Stimulated activated naive CD8-positive, alpha-beta T cell treated with anti-CD3 and anti-CD28 coated beads, Interleukin-15, amount 100 ng/mL, for 72 hours (primary cell): ENCODE data around the gene OR2L2.
"Not testable (repeated sequence)": the region's sequence is repeated elsewhere in the genome, so short reads cannot be mapped to it uniquely, and the experiment has no call there.

Source experiments
- ATAC-seq: fragments of 150-1000 bp; cut with Tn5 transposase; 2 replicates; pipeline ENCODE4 v1.10.0; 2021; ENCODE audit warnings: mild to moderate bottlenecking, moderate library complexity
- DNase-seq, 2 donors: peaks; one replicate each; pipeline ENCODE4 v3.0.0; 2021 to 2022
- H3K27ac Mint-ChIP-seq, 2 donors: one replicate each; pipeline ENCODE4 v1.8.0; 2022; ENCODE audit warnings: mild to moderate bottlenecking in 2 of 2, mixed read lengths in 2 of 2, moderate library complexity in 2 of 2
- H3K27me3 Mint-ChIP-seq: one replicate; pipeline ENCODE4 v1.8.0; 2022; ENCODE audit warnings: mixed read lengths
- H3K4me1 Mint-ChIP-seq: one replicate; pipeline ENCODE4 v1.8.0; 2022; ENCODE audit warnings: mild to moderate bottlenecking, mixed read lengths
- H3K4me3 Mint-ChIP-seq, 2 donors: one replicate each; pipeline ENCODE4 v1.8.0; 2022; ENCODE audit warnings: mild to moderate bottlenecking in 2 of 2, mixed read lengths in 2 of 2, moderate library complexity in 1 of 2
- H3K9me3 Mint-ChIP-seq, 2 donors: one replicate each; pipeline ENCODE4 v1.8.0; 2022; ENCODE audit warnings: mixed read lengths in 2 of 2

The OR2L2 gene, protein sequence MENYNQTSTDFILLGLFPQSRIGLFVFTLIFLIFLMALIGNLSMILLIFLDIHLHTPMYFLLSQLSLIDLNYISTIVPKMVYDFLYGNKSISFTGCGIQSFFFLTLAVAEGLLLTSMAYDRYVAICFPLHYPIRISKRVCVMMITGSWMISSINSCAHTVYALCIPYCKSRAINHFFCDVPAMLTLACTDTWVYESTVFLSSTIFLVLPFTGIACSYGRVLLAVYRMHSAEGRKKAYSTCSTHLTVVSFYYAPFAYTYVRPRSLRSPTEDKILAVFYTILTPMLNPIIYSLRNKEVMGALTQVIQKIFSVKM

DNA sequence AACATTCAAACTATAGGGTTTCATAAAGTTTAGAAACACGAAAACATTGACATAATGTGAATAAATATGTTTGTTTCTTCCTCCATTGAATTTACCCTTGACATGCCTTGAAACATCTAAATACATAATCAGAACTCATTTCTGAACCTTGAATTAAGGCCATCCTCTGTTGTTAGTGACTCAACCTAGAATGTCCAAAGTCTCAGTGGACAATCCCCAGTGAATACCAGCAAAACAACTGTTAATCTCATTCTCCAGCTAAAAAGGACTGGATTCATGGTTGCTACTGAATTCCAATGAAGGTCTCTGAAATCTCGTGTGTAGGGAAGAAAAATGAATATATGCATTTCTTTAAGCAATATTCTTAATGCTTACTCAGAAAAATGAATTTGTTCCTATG lies at the start of gene OR2L2:
Gene OR2L2, plus strand, starts transcription at position 301 of the 400 bp plus-strand sequence. CDS start 8,198 bp downstream, outside the sequence.
- peaks cover 23 to 24% of the 10 kb centered on the region in 2 donors for H3K9me3 Mint-ChIP-seq
- no peak for ATAC-seq
- no peaks in the 10 kb centered on the region for H3K27me3 Mint-ChIP-seq
- H3K4me3 Mint-ChIP-seq: no peak within 1 kb of the TSS
- H3K4me1 Mint-ChIP-seq: no peaks in the 10 kb centered on the region
- no peak for DNase-seq
- no peak within 1 kb of the TSS for H3K27ac Mint-ChIP-seq

GRCh38 chr1:247992986-247993385 lies 36.9 kb upstream of the OR2L2 start:
- no peaks in the 10 kb centered on the region for H3K27me3 Mint-ChIP-seq
- DNase-seq (no peak), ATAC-seq (no peak)
- no peak overlapping the region for H3K4me3 Mint-ChIP-seq
- H3K9me3 Mint-ChIP-seq: peaks cover 0 to 4% of the 10 kb centered on the region in 2 donors
- no peak overlapping the region for H3K27ac Mint-ChIP-seq
- no peaks in the 10 kb centered on the region for H3K4me1 Mint-ChIP-seq

DNA sequence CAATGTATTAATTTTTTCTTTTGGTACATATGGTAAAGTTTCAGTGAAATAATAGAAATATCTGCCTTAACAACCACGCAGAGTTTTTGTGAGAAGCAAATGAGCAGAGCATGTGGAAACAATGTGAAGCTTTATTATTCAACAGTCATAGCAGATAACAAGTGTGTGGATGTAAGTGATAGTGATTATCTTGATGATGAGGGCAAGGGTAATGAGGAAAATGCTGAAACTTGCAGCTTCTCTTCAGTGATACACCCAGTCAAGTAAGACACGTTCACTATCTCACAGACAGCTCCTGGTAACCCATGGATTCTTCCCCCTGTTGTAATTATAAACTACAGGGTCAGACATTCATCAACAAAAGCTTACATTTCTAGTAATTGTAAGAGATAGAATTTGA lies 31.1 kb upstream of the OR2L2 start:
- Mint-ChIP-seq H3K4me1 (no peaks in the 10 kb centered on the region), H3K27ac (no peak overlapping the region), H3K27me3 (no peaks in the 10 kb centered on the region), H3K4me3 (no peak overlapping the region), H3K9me3 (peaks cover 8 to 9% of the 10 kb centered on the region in 2 donors)
- ATAC-seq (no peak), DNase-seq (no peak)

- DNase-seq (no peak), ATAC-seq (no peak)
- no peak overlapping the region for H3K27ac Mint-ChIP-seq
- no peaks in the 10 kb centered on the region for H3K4me1 Mint-ChIP-seq
- H3K9me3 Mint-ChIP-seq: peaks cover 6 to 11% of the 10 kb centered on the region in 2 donors
- H3K27me3 Mint-ChIP-seq: no peaks in the 10 kb centered on the region
- no peak overlapping the region for H3K4me3 Mint-ChIP-seq
Measured at GRCh38 chr1:248000169-248000568, 29.7 kb upstream of the OR2L2 start.

DNA sequence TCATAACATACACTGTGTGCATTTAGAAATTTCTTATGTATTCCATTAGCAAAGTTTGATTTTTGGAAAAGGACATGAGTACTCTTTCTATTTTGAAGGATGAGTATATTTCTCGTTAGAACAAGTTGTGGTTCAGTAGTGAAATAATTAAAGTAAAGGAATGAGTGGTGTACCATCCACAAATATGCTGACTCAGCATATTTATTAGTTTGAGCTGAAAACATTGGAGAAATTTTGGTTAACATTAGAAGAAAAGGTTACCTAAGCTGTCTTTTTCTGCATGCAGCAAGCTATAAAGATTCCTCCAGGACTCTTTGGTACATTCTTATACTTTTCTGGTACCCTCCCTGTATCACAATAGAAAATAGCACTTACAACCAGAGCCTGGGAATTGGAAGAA lies 22.1 kb upstream of the OR2L2 start:
- ATAC-seq (no peak), DNase-seq (no peak)
- no peak overlapping the region for H3K4me3 Mint-ChIP-seq
- H3K9me3 Mint-ChIP-seq: peaks cover 35 to 46% of the 10 kb centered on the region in 2 donors
- no peaks in the 10 kb centered on the region for H3K27me3 Mint-ChIP-seq
- no peak overlapping the region for H3K27ac Mint-ChIP-seq
- H3K4me1 Mint-ChIP-seq: no peaks in the 10 kb centered on the region

GRCh38 chr1:248009681-248010080 lies 20.2 kb upstream of the OR2L2 start:
- H3K9me3 Mint-ChIP-seq: peaks cover 29 to 36% of the 10 kb centered on the region in 2 donors
- no peaks in the 10 kb centered on the region for H3K4me1 Mint-ChIP-seq
- H3K4me3 Mint-ChIP-seq: no peak overlapping the region
- H3K27ac Mint-ChIP-seq: no peak overlapping the region
- no peaks in the 10 kb centered on the region for H3K27me3 Mint-ChIP-seq
- ATAC-seq (no peak), DNase-seq (no peak)

DNA sequence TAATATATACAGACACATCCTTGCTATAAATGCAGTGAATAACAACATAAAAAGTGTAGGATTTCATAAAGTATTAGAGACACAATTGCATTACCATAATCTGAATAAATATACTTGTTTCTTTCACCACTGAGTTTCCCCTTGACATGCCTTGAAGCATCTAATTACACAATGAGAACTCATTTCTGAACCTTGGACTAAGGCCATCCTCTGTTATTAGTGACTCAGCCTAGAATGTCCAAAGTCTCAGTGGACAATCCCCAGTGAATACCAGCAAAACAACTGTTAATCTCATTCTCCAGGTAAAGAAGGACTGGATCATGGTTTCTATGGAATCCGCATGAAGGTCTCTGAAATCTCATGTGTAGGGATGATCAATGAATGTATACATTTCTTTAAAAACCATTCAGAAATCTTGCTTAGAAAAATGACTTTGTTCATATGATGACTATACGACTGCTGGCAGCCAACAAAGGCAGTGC lies 16.6 kb upstream of the OR2L2 start, which contains the start of gene OR2L5:
Gene OR2L5, plus strand, starts transcription at position 432 of the 482 bp plus-strand sequence. CDS start 8,288 bp downstream, outside the sequence.
- H3K9me3 Mint-ChIP-seq: peaks cover 29% of the 10 kb centered on the region in 2 donors

GRCh38 chr1:248015803-248016202 lies 14.1 kb upstream of the OR2L2 start:
- ATAC-seq: no peak
- Mint-ChIP-seq H3K27ac (no peak overlapping the region), H3K4me1 (no peaks in the 10 kb centered on the region), H3K9me3 (peaks cover 9 to 16% of the 10 kb centered on the region in 2 donors), H3K27me3 (no peaks in the 10 kb centered on the region), H3K4me3 (no peak overlapping the region)
- DNase-seq: no peak

More for the DNA sequence above, 16.6 kb upstream of the OR2L2 start, which contains the start of gene OR2L5:
- DNase-seq (no peak), ATAC-seq (no peak)
- Mint-ChIP-seq H3K4me3 (no peak within 1 kb of the TSS), H3K27ac (no peak within 1 kb of the TSS), H3K27me3 (no peaks in the 10 kb centered on the region), H3K4me1 (no peaks in the 10 kb centered on the region)

DNA sequence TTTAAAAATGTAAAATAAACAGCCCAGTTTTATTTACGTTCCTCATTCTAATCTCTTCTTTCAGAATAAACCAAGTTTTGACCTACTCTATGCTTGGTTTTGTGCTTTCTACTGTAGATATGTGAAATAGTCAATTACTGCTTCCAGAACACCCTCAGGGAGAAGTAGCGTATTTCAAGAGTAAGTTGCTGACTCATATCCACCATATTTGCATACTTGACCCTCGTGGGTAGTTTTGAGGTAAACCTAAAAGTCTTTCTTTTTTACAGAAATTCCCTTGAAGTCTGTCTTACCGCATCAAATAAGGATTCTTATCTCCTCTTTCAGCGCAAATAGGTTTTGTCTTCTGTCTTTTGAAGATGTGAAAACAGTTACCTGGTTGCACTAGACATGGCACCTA lies 15.3 kb downstream of the OR2L2 start:
- peaks cover 23 to 38% of the 10 kb centered on the region in 2 donors for H3K9me3 Mint-ChIP-seq

DNA sequence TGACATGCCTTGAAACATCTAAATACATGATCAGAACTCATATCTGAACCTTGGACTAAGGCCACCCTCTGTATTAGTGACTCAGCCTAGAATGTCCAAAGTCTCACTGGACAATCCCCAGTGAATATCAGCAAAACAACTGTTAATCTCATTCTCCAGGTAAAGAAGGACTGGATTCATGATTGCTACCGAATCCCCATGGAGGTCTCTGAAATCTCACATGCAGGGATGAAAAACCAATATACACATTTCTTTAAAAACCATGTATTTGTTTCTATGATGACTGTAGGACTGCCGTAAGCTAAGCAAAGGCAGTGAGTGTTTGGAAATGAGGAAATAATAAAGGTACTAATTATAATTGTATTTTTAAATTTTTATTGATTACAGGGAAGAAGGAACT lies 16.7 kb downstream of the OR2L2 start, which contains the start of gene OR2L3:
Gene OR2L3, plus strand, starts transcription at position 301 of the 400 bp plus-strand sequence. CDS start 13,846 bp downstream, outside the sequence.
- ATAC-seq (no peak), DNase-seq (no peak)
- Mint-ChIP-seq H3K4me3 (no peak within 1 kb of the TSS), H3K4me1 (no peaks in the 10 kb centered on the region), H3K27ac (no peak within 1 kb of the TSS), H3K9me3 (peaks cover 19 to 33% of the 10 kb centered on the region in 2 donors), H3K27me3 (no peaks in the 10 kb centered on the region)

More for the DNA sequence above, 15.3 kb downstream of the OR2L2 start:
- H3K4me3 Mint-ChIP-seq: no peak overlapping the region
- H3K27ac Mint-ChIP-seq: no peak overlapping the region
- no peaks in the 10 kb centered on the region for H3K4me1 Mint-ChIP-seq
- ATAC-seq: no peak
- DNase-seq: no peak
- no peaks in the 10 kb centered on the region for H3K27me3 Mint-ChIP-seq

DNA sequence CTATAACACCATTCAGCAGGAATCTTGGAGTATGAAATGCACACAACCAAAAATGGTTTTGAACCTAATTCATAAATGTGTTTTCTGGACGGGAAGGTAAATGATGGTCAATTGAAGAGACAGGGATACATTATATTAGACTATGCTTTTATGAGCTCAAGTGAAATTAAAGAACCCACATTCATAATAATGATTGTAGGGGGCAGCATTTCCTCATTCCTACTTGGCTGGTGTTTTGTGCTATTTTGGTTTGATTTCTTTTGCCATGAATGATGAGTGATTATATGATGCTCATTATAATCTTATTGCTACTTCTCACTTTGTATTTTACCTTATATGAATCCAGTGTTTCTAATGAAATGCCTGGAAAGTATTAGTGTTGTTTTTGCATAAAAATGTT lies 17.1 kb downstream of the OR2L2 start:
- ATAC-seq (no peak), DNase-seq (no peak)
- Mint-ChIP-seq H3K4me1 (no peaks in the 10 kb centered on the region), H3K27me3 (no peaks in the 10 kb centered on the region), H3K9me3 (peaks cover 19 to 33% of the 10 kb centered on the region in 2 donors), H3K4me3 (no peak overlapping the region), H3K27ac (no peak overlapping the region)

DNA sequence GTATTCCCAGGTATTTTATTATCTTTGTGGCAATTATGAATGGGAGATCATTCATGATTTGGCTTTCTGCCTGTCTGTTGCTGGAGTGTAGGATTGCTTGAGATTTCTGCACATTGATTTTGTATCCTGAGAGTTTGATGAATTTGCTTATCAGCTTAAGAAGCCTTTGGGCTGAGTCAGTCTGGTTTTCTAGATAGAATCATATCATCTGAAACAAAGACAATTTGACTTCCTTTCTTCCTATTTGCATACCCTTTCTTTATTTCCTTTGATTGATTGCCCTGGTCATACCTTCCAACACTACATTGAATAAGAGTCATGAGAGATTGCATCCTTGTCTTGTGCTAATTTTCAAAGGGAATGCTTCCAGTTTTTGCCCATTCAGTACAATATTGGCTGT lies 24.8 kb downstream of the OR2L2 start:
- Mint-ChIP-seq H3K9me3 (peaks cover 4 to 34% of the 10 kb centered on the region in 2 donors), H3K4me3 (no peak overlapping the region), H3K27ac (no peak overlapping the region), H3K4me1 (no peaks in the 10 kb centered on the region), H3K27me3 (no peaks in the 10 kb centered on the region)
- ATAC-seq (no peak), DNase-seq (no peak)

- ATAC-seq (no peak), DNase-seq (no peak)
- H3K27me3 Mint-ChIP-seq: no peaks in the 10 kb centered on the region
- peaks cover 4 to 34% of the 10 kb centered on the region in 2 donors for H3K9me3 Mint-ChIP-seq
- no peak overlapping the region for H3K27ac Mint-ChIP-seq
- H3K4me3 Mint-ChIP-seq: no peak overlapping the region
- no peaks in the 10 kb centered on the region for H3K4me1 Mint-ChIP-seq
Measured at GRCh38 chr1:248055261-248055660, 25.4 kb downstream of the OR2L2 start.

- peaks cover 15 to 21% of the 10 kb centered on the region in 2 donors for H3K9me3 Mint-ChIP-seq
- no peak for DNase-seq
Measured at GRCh38 chr1:248065071-248065470, 35.2 kb downstream of the OR2L2 start.

GRCh38 chr1:248065604-248066003 lies 35.7 kb downstream of the OR2L2 start:
- DNase-seq (no peak), ATAC-seq (no peak)
- Mint-ChIP-seq H3K27ac (no peak overlapping the region), H3K4me1 (no peaks in the 10 kb centered on the region), H3K9me3 (peaks cover 19 to 21% of the 10 kb centered on the region in 2 donors), H3K27me3 (no peaks in the 10 kb centered on the region), H3K4me3 (no peak overlapping the region)

More at GRCh38 chr1:248065071-248065470, 35.2 kb downstream of the OR2L2 start:
- ATAC-seq: no peak
- H3K4me3 Mint-ChIP-seq: no peak overlapping the region
- H3K27ac Mint-ChIP-seq: no peak overlapping the region
- H3K4me1 Mint-ChIP-seq: no peaks in the 10 kb centered on the region
- H3K27me3 Mint-ChIP-seq: no peaks in the 10 kb centered on the region

DNA sequence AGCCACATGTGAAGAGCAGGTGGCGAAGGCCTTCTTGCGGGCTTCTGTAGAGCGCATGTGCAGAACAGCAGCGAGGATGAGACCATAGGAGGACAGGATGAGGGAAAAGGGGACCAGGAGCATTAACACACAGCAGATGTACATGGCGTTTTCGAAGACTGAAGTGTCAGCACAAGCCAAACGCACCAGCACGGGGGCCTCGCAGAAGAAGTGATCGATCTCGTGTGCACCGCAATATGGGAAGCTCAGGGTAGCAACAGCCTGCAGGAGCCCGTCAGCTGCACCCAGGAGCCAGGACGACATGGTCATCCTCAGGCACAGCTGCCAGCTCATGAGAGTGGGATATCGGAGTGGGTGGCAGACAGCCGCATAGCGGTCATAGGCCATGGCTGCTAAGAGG lies 54.0 kb downstream of the OR2L2 start:
- not testable (repeated sequence) for H3K27me3 Mint-ChIP-seq, H3K4me1 Mint-ChIP-seq, DNase-seq, H3K27ac Mint-ChIP-seq, H3K9me3 Mint-ChIP-seq, H3K4me3 Mint-ChIP-seq, ATAC-seq
